ENCODE measurements around the gene NLN. TPM values are rescaled to one million over a fixed set of nuclear protein-coding genes. Genes with fewer than 3 reads are reported as not detected.

The NLN gene
- total and polyA plus RNA-seq, 2 of the 13 experiments (the other 11 are each of a cell fraction or from before 2014, with no cell fraction given), result 11.9 to 36.7 TPM

DNA sequence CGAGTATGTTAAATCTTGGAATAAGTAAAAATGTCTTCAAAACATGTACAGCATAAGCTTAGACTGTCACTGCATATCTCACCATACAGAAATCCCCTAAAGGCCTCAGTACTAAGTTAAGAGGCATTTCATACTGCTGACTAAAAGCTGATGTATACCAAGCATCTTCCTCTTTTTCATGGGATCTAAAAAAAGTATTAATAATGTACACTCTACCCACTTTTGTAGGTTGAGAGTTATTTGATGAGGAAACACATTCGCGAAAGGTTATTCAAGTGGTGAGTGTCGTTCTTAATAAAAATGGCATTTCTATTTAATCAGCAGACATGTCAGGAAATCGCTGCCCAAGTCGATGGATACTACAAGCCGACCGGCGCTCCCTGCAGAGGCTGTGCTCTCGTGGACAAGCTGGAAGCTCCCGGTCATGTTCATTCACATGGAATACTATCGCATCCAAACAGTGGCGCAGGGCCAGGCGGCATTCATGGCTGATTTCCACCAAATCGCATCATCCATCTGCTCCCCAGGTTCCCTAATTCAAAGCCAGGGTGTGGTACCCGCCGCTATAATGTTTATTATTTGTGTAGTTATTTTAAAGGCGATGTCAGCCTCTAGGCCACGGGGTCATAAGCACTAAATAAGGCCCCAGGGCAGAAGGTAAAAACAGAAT, 820 bp upstream of the NLN start (continued):
- TF ChIP-seq ZNF670 (CRISPR knock-in tag; IDR thresholded peaks at IDR 0.05; ENCODE audit: borderline replicate concordance) (no peak; the same call in 1 of the 2 replicates), RFXANK (CRISPR knock-in tag; IDR thresholded peaks at IDR 0.05) (no peak), TCF7L2 (IDR thresholded peaks at IDR 0.05; ENCODE audit: low read depth, low read length) (no peak), MAFG (CRISPR knock-in tag; IDR thresholded peaks at IDR 0.05) (no peak), ZNF652 (CRISPR knock-in tag; IDR thresholded peaks at IDR 0.05; ENCODE audit: borderline replicate concordance, low read depth) (no peak), FOXK2 (IDR thresholded peaks at IDR 0.05) (no peak), ZNF350 (CRISPR knock-in tag; IDR thresholded peaks at IDR 0.05; ENCODE audit: borderline replicate concordance, low read depth) (no peak), KLF12 (CRISPR knock-in tag; IDR thresholded peaks at IDR 0.05; ENCODE audit: borderline replicate concordance) (no peak), SMAD3 (CRISPR knock-in tag; IDR thresholded peaks at IDR 0.05) (no peak), ERF (CRISPR knock-in tag; IDR thresholded peaks at IDR 0.05) (no peak), ZNF543 (CRISPR knock-in tag; IDR thresholded peaks at IDR 0.05) (no peak), ETV6 (CRISPR knock-in tag; conservative IDR thresholded peaks at IDR 0.05) (no peak), SNRNP70 (IDR thresholded peaks at IDR 0.05; ENCODE audit: low read depth, low read length) (no peak), FOXK1 (CRISPR knock-in tag; IDR thresholded peaks at IDR 0.05; ENCODE audit: borderline replicate concordance, low read depth) (0 out of 2 replicates have a peak, but pooled peaks have one; percentile 22), ZSCAN20 (CRISPR knock-in tag; IDR thresholded peaks at IDR 0.05; ENCODE audit: borderline replicate concordance) (no peak), ZNF605 (CRISPR knock-in tag; IDR thresholded peaks at IDR 0.05) (0 out of 2 replicates have a peak, but pooled peaks have one; percentile 57), MIER2 (CRISPR knock-in tag; IDR thresholded peaks at IDR 0.05) (no peak), BRD4 (CRISPR knock-in tag; IDR thresholded peaks at IDR 0.05) (no peak), RARG (CRISPR knock-in tag; IDR thresholded peaks at IDR 0.05; ENCODE audit: low read depth) (0 out of 2 replicates have a peak, but pooled peaks have one; percentile 24)
- TF ChIP-seq, protein P1, sequence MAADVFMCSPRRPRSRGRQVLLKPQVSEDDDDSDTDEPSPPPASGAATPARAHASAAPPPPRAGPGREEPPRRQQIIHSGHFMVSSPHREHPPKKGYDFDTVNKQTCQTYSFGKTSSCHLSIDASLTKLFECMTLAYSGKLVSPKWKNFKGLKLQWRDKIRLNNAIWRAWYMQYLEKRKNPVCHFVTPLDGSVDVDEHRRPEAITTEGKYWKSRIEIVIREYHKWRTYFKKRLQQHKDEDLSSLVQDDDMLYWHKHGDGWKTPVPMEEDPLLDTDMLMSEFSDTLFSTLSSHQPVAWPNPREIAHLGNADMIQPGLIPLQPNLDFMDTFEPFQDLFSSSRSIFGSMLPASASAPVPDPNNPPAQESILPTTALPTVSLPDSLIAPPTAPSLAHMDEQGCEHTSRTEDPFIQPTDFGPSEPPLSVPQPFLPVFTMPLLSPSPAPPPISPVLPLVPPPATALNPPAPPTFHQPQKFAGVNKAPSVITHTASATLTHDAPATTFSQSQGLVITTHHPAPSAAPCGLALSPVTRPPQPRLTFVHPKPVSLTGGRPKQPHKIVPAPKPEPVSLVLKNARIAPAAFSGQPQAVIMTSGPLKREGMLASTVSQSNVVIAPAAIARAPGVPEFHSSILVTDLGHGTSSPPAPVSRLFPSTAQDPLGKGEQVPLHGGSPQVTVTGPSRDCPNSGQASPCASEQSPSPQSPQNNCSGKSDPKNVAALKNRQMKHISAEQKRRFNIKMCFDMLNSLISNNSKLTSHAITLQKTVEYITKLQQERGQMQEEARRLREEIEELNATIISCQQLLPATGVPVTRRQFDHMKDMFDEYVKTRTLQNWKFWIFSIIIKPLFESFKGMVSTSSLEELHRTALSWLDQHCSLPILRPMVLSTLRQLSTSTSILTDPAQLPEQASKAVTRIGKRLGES (CRISPR knock-in tag; IDR thresholded peaks at IDR 0.05; ENCODE audit: borderline replicate concordance), result no peak
- TF ChIP-seq, protein P2, sequence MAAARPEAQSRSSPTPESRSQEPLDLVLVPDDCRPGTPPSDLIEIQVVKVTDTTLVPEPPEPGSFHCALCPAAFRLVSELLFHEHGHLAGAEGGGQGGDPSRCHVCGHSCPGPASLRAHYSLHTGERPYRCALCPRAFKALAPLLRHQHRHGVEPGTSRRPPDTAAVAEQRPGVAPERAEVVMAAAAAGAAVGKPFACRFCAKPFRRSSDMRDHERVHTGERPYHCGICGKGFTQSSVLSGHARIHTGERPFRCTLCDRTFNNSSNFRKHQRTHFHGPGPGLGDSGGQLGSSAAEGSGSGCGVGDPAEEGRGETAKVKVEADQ (CRISPR knock-in tag; IDR thresholded peaks at IDR 0.05; ENCODE audit: borderline replicate concordance), result no peak
- TF ChIP-seq, protein P3, sequence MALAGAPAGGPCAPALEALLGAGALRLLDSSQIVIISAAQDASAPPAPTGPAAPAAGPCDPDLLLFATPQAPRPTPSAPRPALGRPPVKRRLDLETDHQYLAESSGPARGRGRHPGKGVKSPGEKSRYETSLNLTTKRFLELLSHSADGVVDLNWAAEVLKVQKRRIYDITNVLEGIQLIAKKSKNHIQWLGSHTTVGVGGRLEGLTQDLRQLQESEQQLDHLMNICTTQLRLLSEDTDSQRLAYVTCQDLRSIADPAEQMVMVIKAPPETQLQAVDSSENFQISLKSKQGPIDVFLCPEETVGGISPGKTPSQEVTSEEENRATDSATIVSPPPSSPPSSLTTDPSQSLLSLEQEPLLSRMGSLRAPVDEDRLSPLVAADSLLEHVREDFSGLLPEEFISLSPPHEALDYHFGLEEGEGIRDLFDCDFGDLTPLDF (CRISPR knock-in tag; IDR thresholded peaks at IDR 0.05), result no peak
- TF ChIP-seq, protein P4, sequence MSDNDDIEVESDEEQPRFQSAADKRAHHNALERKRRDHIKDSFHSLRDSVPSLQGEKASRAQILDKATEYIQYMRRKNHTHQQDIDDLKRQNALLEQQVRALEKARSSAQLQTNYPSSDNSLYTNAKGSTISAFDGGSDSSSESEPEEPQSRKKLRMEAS (IDR thresholded peaks at IDR 0.05), result 0 out of 2 replicates have a peak, but pooled peaks have one; percentile 40

Data from HepG2 (cell line).